ENCODE results near the gene SNRNP27. TPM values are rescaled to one million over a fixed set of nuclear protein-coding genes. Genes with fewer than 3 reads are reported as not detected.

Gene SNRNP27
- total and polyA plus RNA-seq, 9 of the 15 experiments (the other 6 are each of a cell fraction or from before 2014, with no cell fraction given) = 29.2 to 102 (median 65.7) TPM

DNA sequence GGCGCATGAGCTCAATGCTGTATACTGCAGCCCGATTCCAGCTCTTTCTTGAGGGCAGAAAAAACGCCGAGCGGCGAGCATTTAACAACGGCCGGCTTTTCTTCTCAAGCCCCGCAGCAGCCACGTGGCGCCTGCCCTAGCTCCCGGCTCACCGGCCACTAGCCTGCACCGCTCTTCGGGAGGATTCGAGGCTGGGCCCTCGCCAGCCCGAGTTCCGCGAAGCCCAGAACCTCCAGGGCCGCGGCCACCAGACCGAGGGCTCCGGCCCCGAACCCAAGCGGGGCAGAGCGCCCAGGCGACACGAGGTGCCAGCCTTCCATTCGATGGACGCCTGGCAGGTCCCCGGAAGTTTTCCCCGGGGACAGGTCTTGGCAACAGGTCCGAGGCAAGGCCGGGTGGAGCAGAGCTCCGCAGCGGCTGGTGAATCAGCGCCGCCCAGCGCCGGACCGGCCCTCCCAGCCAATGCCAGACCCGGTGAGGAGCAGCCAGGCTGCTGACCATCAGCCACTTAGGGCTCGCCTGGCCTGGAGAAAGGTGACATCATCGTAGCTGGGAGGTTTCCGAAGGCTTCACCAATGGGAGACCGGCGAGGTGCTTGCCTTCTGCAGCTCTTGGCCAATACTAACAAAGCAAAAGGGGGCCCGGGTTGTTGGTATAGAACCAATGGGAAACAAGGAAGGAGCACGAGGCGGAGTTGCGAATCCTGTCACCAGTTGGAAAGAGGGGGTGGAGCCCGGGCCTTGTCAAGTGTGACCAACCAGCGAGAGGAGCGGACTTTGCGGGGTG, 20.6 kb downstream of the SNRNP27 start (continued):
- TF ChIP-seq REST (IDR thresholded peaks at IDR 0.05; ENCODE audit: borderline replicate concordance) (peak; percentile 76), REST (CRISPR knock-in tag; IDR thresholded peaks at IDR 0.05; ENCODE audit: low read depth) (peak; percentile 62; the same call in 1 of the 2 replicates), ZNF77 (CRISPR knock-in tag; IDR thresholded peaks at IDR 0.05) (no peak), ZNF165 (CRISPR knock-in tag; IDR thresholded peaks at IDR 0.05; ENCODE audit: borderline replicate concordance) (peak; percentile 26; the same call in 1 of the 2 replicates), MAFF (IDR thresholded peaks at IDR 0.05; ENCODE audit: low read length) (no peak), CHD2 (IDR thresholded peaks at IDR 0.05; ENCODE audit: low read depth, low read length) (peak; percentile 80), ZSCAN32 (CRISPR knock-in tag; IDR thresholded peaks at IDR 0.05) (0 out of 2 replicates have a peak, but pooled peaks have one; percentile 8), STAT5B (CRISPR knock-in tag; IDR thresholded peaks at IDR 0.05) (no peak), FOSL1 (tag; conservative IDR thresholded peaks at IDR 0.05) (peak; percentile 84), NFE2 (IDR thresholded peaks at IDR 0.05; ENCODE audit: low read depth) (no peak), KLF6 (CRISPR knock-in tag; IDR thresholded peaks at IDR 0.05; ENCODE audit: borderline replicate concordance) (0 out of 2 replicates have a peak, but pooled peaks have one; percentile 36), SMARCA5 (IDR thresholded peaks at IDR 0.05) (no peak), RHOXF2B (CRISPR knock-in tag; conservative IDR thresholded peaks at IDR 0.05) (no peak), ZNF24 (IDR thresholded peaks at IDR 0.05) (no peak), MYBL2 (IDR thresholded peaks at IDR 0.05; ENCODE audit: low read depth) (no peak), MYBL2 (CRISPR knock-in tag; IDR thresholded peaks at IDR 0.05; ENCODE audit: borderline replicate concordance) (no peak), BRD9 (IDR thresholded peaks at IDR 0.05; ENCODE audit: low read depth, partially characterized antibody) (peak; percentile 61)
- TF ChIP-seq, protein P1, sequence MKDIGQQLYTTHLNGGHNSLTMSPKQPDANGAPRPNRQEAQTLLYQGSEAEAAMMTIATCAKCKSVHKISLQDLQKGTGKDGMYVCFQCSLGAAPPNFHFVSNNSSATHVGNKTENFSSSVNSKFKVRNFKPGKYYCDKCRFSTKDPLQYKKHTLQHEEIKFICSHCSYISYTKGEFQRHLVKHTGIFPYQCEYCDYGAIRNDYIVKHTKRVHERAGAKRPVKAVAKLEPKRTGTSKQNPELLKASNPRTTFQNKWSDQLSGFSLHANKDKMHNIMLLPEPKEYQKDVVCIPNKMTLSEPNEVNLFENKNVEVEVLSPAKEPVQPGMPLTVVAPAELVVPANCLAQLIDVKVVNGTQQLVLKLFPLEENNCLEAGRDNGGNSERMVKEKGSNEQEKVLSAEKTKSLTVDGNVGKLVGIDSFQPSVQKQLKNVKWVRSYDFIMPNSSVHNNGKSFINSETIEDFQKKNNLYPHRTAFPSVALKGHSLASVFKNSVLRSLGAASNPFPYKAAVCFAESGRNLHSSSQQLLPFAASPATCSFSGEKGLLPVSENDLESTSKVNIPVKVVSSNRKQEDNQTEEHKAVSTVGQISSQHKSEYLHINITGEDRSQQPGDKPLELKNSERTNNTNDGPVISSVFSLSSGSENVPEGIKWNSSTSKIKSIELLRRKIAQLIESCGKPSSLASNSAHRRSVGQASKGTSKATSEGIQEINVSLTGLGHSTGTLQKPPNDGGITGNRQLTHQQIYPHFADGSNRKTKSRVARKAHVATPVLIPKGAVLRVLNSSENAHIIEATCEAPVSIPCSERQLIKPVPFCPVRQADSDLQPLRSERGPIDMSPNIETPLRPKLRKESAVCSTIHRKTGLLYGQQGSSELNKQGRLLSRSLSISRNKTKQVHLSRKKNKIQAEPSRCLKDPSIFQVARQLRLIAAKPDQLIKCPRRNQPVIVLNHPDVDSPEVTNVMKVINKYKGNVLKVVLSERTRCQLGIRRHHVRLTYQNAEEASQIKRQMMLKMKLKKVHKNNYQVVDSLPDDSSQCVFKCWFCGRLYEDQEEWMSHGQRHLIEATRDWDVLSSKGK (CRISPR knock-in tag; IDR thresholded peaks at IDR 0.05) = no peak
- TF ChIP-seq, protein P2, sequence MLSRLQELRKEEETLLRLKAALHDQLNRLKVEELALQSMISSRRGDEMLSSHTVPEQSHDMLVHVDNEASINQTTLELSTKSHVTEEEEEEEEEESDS (CRISPR knock-in tag; IDR thresholded peaks at IDR 0.05) = no peak
